HG02852 (cell line): ENCODE results near the gene TEX264.

Experiments used
- ATAC-seq: cut with Tn5 transposase; IDR thresholded peaks from one replicate; pipeline ENCODE4 v1.9.1; 2021; ENCODE audit warnings: mild to moderate bottlenecking, moderate library complexity; ENCODE audit not compliant: unreplicated experiment

Gene TEX264

DNA sequence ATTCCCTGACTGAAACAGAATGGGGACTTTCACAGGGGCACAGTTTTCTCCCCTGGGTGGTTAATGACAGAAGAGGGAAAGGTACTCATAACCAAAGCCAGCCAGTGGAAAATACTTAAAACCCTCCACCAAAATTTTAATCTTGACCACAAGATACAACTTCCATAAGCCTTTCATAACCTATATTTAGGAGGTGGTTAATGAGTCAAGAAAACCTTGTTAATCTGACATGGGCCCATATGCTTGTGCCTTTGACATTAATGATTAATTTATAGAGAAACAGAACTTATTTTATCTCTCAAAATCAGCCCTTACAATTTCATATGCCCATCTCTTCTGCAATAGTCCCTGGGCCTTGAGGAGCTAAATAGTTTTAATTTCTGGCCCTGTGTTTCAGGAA, 76.8 kb downstream of the TEX264 start:
- no peak for ATAC-seq

DNA sequence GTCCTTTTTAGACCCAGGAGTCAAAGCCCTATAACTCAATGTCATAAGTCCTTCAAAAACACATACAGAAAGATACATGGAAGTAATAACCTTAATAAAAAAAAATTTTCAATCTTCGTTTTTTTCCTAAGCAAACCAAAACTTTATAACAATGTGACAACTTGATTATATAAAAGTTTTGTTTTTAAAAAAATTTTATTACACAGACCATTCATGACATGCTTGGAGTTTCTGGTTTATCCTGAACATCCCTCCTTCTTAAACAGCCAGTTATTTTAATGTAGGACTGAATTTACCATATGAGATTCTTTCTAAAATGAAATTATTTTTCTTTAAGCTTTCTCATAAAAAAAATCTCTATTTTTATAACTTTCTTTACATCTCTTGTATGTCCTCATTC, 77.3 kb downstream of the TEX264 start:
- ATAC-seq, result no peak

DNA sequence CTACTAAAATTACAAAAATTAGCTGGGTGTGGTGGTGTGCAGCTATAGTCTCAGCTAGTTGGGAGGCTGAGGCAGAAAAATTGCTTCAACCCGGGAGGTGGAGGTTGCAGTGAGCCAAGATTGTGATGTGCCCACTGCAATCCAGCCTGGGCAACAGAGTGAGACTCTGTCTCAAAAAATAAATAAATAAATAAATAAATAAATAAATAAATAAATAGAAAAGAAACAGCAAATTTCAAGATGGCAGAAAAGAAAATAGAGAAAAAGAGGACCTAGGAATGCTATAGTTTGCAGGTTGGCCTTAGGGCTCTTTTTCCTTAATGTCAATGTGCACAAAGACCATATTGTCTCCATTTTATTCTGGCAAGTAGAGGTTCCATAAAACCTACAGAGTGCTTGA, 79.8 kb downstream of the TEX264 start:
- no peak for ATAC-seq

DNA sequence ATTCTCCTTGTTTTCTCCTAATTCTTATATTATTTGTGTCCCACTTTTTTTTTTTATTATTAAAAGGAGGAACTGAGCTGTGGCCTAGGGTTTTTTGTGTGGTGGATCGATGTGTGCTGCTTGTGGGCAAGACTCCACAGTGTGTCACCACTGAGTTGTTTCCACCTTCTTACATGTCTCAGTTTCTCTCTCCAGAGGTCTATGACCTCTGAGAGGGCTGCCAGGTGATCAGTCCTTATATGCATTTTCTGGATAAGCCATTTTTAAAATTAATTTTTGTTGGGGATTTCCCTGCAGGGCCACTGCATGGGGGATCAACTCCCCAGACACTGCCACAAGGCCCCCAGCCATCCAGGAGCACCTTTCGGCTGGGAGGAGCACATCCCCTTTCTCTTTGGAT, 80.2 kb downstream of the TEX264 start:
- no peak for ATAC-seq
